HG03060 (cell line): ENCODE results near the gene FGFR2.
"Not testable (repeated sequence)": the region's sequence is repeated elsewhere in the genome, so short reads cannot be mapped to it uniquely, and the experiment has no call there.

ENCODE experiments used
- ATAC-seq: cut with Tn5 transposase; IDR thresholded peaks from one replicate; pipeline ENCODE4 v1.9.1; 2021; ENCODE audit warnings: low read depth, moderate number of reproducible peaks; ENCODE audit not compliant: unreplicated experiment

FGFR2 gene

GRCh38 chr10:121526801-121527221 lies 71.4 kb downstream of the FGFR2 start:
- no peak for ATAC-seq

GRCh38 chr10:121526135-121526790 lies 72.0 kb downstream of the FGFR2 start:
- ATAC-seq: no peak

GRCh38 chr10:121525251-121526134 lies 72.8 kb downstream of the FGFR2 start:
- no peak for ATAC-seq

GRCh38 chr10:121524157-121524817 lies 74.0 kb downstream of the FGFR2 start:
- ATAC-seq: no peak

- no peak for ATAC-seq
Measured at GRCh38 chr10:121522831-121523230, 75.4 kb downstream of the FGFR2 start.

- no peak for ATAC-seq
Measured at GRCh38 chr10:121521794-121522556, 76.3 kb downstream of the FGFR2 start.

- ATAC-seq: not testable (repeated sequence)
Measured at GRCh38 chr10:121520526-121520925, 77.7 kb downstream of the FGFR2 start.

GRCh38 chr10:121519901-121520493 lies 78.2 kb downstream of the FGFR2 start:
- ATAC-seq: no peak

- no peak for ATAC-seq
Measured at GRCh38 chr10:121519411-121519810, 78.8 kb downstream of the FGFR2 start.

GRCh38 chr10:121518333-121518732 lies 79.9 kb downstream of the FGFR2 start:
- no peak for ATAC-seq

- no peak for ATAC-seq
Measured at GRCh38 chr10:121516093-121516865, 82.0 kb downstream of the FGFR2 start.

- no peak for ATAC-seq
Measured at GRCh38 chr10:121514141-121514865, 83.9 kb downstream of the FGFR2 start.

GRCh38 chr10:121511943-121512342 lies 86.3 kb downstream of the FGFR2 start:
- ATAC-seq: no peak

GRCh38 chr10:121511460-121511859 lies 86.8 kb downstream of the FGFR2 start:
- no peak for ATAC-seq

GRCh38 chr10:121510201-121510771 lies 88.0 kb downstream of the FGFR2 start:
- ATAC-seq: no peak

GRCh38 chr10:121509796-121510195 lies 88.4 kb downstream of the FGFR2 start:
- no peak for ATAC-seq

GRCh38 chr10:121509112-121509511 lies 89.1 kb downstream of the FGFR2 start:
- no peak for ATAC-seq

GRCh38 chr10:121503587-121504051 lies 94.6 kb downstream of the FGFR2 start:
- ATAC-seq: no peak
